Choroid plexus epithelial cell (primary cell): Measurements from ENCODE around the gene FJX1.

Source experiments
- DNase-seq: peaks from one replicate; pipeline ENCODE4 v3.0.0-alpha.2; 2010; ENCODE audit warnings: low read depth
- H3K4me3 ChIP-seq: 2 replicates; pipeline ENCODE4 v1.5.1; 2011; ENCODE audit warnings: low read depth, mild to moderate bottlenecking, control low read depth, low read length, moderate library complexity
- CTCF ChIP-seq: conservative IDR thresholded peaks from 2 replicates; pipeline ENCODE4 v1.5.1; 2011; ENCODE audit warnings: low read depth, mild to moderate bottlenecking, control low read depth, inconsistent platforms, low read length, moderate library complexity

FJX1 gene

GRCh38 chr11:35605706-35606105, 12.6 kb upstream of the FJX1 start:
- DNase-seq, result peak; percentile 49
- H3K4me3 ChIP-seq, result no peak overlapping the region
- no peak for TF ChIP-seq CTCF

- TF ChIP-seq CTCF, result no peak
- H3K4me3 ChIP-seq, result no peak overlapping the region
- DNase-seq, result no peak
These were observed 12.1 kb upstream of the FJX1 start for GRCh38 chr11:35606206-35606605.

GRCh38 chr11:35608502-35608901, 9.8 kb upstream of the FJX1 start:
- no peak overlapping the region for H3K4me3 ChIP-seq
- no peak for DNase-seq
- no peak for TF ChIP-seq CTCF

DNA sequence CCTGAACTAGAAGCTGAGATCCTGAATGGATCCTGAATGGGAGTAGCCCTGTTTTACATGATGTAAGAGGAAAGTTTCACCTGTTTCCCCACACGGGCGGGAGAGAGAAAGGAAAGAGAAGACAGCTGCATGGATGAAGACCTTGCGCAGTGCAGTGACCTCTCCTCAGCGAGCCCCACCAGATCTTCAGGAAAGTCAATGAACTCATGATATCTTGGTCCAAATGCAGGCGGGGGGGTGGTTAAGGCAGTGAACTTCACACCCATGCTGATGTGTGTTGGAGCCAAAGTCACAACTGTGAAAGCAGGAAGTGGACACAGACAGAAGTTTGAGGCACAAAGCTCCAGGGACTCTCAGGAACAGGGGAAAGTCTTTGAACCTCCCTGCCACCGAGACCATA, 8.6 kb upstream of the FJX1 start:
- H3K4me3 ChIP-seq, result no peak overlapping the region
- TF ChIP-seq CTCF, result no peak
- no peak for DNase-seq

- DNase-seq, result no peak
- H3K4me3 ChIP-seq, result no peak overlapping the region
- TF ChIP-seq CTCF, result no peak
These were observed 7.6 kb upstream of the FJX1 start for GRCh38 chr11:35610631-35611030.

GRCh38 chr11:35611741-35612140, 6.5 kb upstream of the FJX1 start:
- no peak overlapping the region for H3K4me3 ChIP-seq
- TF ChIP-seq CTCF, result no peak
- no peak for DNase-seq

DNA sequence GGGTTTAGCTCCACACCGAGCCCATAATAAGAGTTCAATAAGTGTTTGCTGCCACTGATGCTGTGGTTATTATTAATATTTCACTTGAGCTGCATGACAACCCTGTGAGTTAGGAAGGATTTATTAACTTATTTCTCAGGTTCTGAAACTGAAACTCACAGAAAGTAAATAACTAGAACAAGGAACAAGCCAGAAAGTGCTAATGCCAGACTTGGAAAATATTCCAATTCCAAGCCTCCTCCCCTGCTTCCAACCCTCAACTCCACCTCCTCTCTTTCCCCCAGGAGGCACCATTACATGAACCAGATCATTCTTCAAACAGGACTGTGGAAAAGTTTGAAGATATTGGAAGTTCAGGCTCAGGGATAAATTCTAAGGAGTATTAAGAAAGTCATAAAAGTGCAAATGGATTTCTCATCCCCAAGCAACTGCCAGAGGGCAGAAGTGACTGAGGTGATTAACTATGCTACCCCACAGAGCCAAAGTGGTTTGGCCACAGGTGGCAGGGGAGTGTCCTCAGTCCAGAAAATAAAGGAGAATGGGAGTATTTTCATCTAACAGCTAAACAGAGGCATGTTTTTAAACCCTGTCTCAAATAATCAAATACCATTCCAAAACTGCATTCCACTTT, 3.2 kb upstream of the FJX1 start:
- no peak for DNase-seq
- TF ChIP-seq CTCF, result no peak
- no peak overlapping the region for H3K4me3 ChIP-seq
